CD4-positive, alpha-beta memory T cell (primary cell): Measurements from ENCODE around the gene IL37. TPM values are rescaled to one million over a fixed set of nuclear protein-coding genes. Genes with fewer than 3 reads are reported as not detected.

Source experiments
- CTCF ChIA-PET: fragments of 350-600 bp; sonication (Branson Sonifier 250); formaldehyde crosslinking; loops from one replicate; lab custom pipeline; 2021; ENCODE audit warnings: inconsistent platforms; ENCODE audit not compliant: partially characterized antibody; lab: Charles Lee
- POLR2A ChIA-PET: fragments of 350-600 bp; sonication (Branson Sonifier 250); formaldehyde crosslinking; loops from one replicate; lab custom pipeline; 2021; ENCODE audit not compliant: partially characterized antibody; lab: Charles Lee
- DNase-seq, 5 donors: peaks; one replicate each; pipeline versions ENCODE4 v3.0.0 to v3.0.0-alpha.2; 2020 to 2022; ENCODE audit warnings: mixed read lengths in 1 of 5
- H3K27ac ChIP-seq: one replicate; pipeline ENCODE4 v1.7.0; 2013; ENCODE audit warnings: low read depth, low read length
- H3K27me3 ChIP-seq: 2 replicates; pipeline ENCODE4 v1.7.0; 2013; ENCODE audit warnings: mild to moderate bottlenecking, low read length, moderate library complexity; ENCODE audit not compliant: insufficient read depth
- H3K36me3 ChIP-seq: 2 replicates; pipeline ENCODE4 v1.7.0; 2013; ENCODE audit warnings: mild to moderate bottlenecking, low read length, moderate library complexity; ENCODE audit not compliant: insufficient read depth
- H3K4me1 ChIP-seq: 2 replicates; pipeline ENCODE4 v1.7.0; 2013; ENCODE audit warnings: mild to moderate bottlenecking, low read length, moderate library complexity; ENCODE audit not compliant: insufficient read depth
- H3K4me3 ChIP-seq, 2 donors: one replicate each; pipeline ENCODE4 v1.7.0; 2013; ENCODE audit warnings: low read length in 2 of 2, mild to moderate bottlenecking in 1 of 2
- H3K9me3 ChIP-seq, 2 donors: one replicate each; pipeline ENCODE4 v1.7.0; 2013; ENCODE audit warnings: low read length in 2 of 2, control low read depth in 1 of 2; ENCODE audit not compliant: control insufficient read depth in 1 of 2
- H3K27ac Mint-ChIP-seq, 7 donors: one replicate each; pipeline ENCODE4 v1.8.0; 2020 to 2021; ENCODE audit warnings: mixed read lengths in 7 of 7, mild to moderate bottlenecking in 6 of 7, inconsistent platforms in 3 of 7, moderate library complexity in 3 of 7
- H3K27me3 Mint-ChIP-seq, 2 donors: one replicate each; pipeline ENCODE4 v1.8.0; 2020 to 2021; ENCODE audit warnings: mixed read lengths in 2 of 2
- H3K36me3 Mint-ChIP-seq, 2 donors: one replicate each; pipeline ENCODE4 v1.8.0; 2020 to 2021; ENCODE audit warnings: mixed read lengths in 2 of 2, inconsistent platforms in 1 of 2, mild to moderate bottlenecking in 1 of 2
- H3K4me1 Mint-ChIP-seq, 4 donors: one replicate each; pipeline ENCODE4 v1.8.0; 2020 to 2021; ENCODE audit warnings: mixed read lengths in 4 of 4, mild to moderate bottlenecking in 1 of 4
- H3K4me3 Mint-ChIP-seq, 8 donors: one replicate each; pipeline ENCODE4 v1.8.0; 2020 to 2021; ENCODE audit warnings: mixed read lengths in 8 of 8, mild to moderate bottlenecking in 7 of 8, moderate library complexity in 6 of 8, inconsistent platforms in 3 of 8
- H3K9me3 Mint-ChIP-seq, 8 donors: one replicate each; pipeline ENCODE4 v1.8.0; 2020 to 2021; ENCODE audit warnings: mixed read lengths in 8 of 8, mild to moderate bottlenecking in 5 of 8, inconsistent platforms in 3 of 8, moderate library complexity in 1 of 8
- intact Hi-C: fragments of 100-400 bp; cut with micrococcal nuclease; formaldehyde crosslinking; loops from one replicate; pipeline ENCODE4 v1.15.1; 2023
- polyA plus RNA-seq, 2 donors: library from polyadenylated mRNA; unstranded; fragments of 300-500 nt; fragmentation: Illumina TruSeq; gene quantifications; one replicate each; pipeline ENCODE4 v1.2.3, GENCODE V29; 2021
- total RNA-seq, 2 experiments: library from RNA; stranded (reverse); gene quantifications; one replicate each; pipeline ENCODE4 v1.2.3, GENCODE V29; 2021

The IL37 gene
- total and polyA plus RNA-seq, 4 experiments from 2014 or later, result not detected

- CTCF ChIA-PET, result interaction anchor here (0.7 to 2.1 kb wide), 5 partner anchors 9 to 211 kb away, joined by 3 to 12 read pairs (median 3); partner anchors contain the start of gene IL36B
- H3K36me3 Mint-ChIP-seq, result no peaks in the 10 kb centered on the region
These were observed 49.4 kb downstream of the IL37 start for GRCh38 chr2:112960230-112960825.

GRCh38 chr2:112962308-112963175 lies 51.6 kb downstream of the IL37 start:
- Histone ChIP-seq H3K27me3 (no peaks in the 10 kb centered on the region), H3K4me3 (no peak overlapping the region), H3K4me1 (no peaks in the 10 kb centered on the region), H3K27ac (no peak overlapping the region), H3K36me3 (no peaks in the 10 kb centered on the region), H3K9me3 (no peaks in the 10 kb centered on the region)
- Mint-ChIP-seq H3K4me1 (no peaks in the 10 kb centered on the region), H3K4me3 (no peak overlapping the region), H3K36me3 (no peaks in the 10 kb centered on the region), H3K9me3 (no peaks in the 10 kb centered on the region), H3K27ac (no peak overlapping the region), H3K27me3 (peaks cover 0 to 3% of the 10 kb centered on the region in 2 donors)
- DNase-seq, result no peak
- POLR2A ChIA-PET, result no interaction called here
- intact Hi-C loops, result no loop called here
- CTCF ChIA-PET, result no interaction called here

More at GRCh38 chr2:112960230-112960825, 49.4 kb downstream of the IL37 start:
- Mint-ChIP-seq H3K4me3 (no peak overlapping the region), H3K9me3 (no peaks in the 10 kb centered on the region), H3K27me3 (peaks cover 0 to 3% of the 10 kb centered on the region in 2 donors), H3K27ac (no peak overlapping the region), H3K4me1 (no peaks in the 10 kb centered on the region)
- Histone ChIP-seq H3K36me3 (no peaks in the 10 kb centered on the region), H3K9me3 (no peaks in the 10 kb centered on the region), H3K4me1 (no peaks in the 10 kb centered on the region), H3K27me3 (no peaks in the 10 kb centered on the region), H3K27ac (no peak overlapping the region), H3K4me3 (no peak overlapping the region)
- POLR2A ChIA-PET, result no interaction called here
- intact Hi-C loops, result no loop called here
- no peak for DNase-seq

- H3K27me3 ChIP-seq, result no peaks in the 10 kb centered on the region
- Mint-ChIP-seq H3K4me1 (peaks cover 4 to 12% (median 6%) of the 10 kb centered on the region in 4 donors), H3K27me3 (peaks cover 0 to 3% of the 10 kb centered on the region in 2 donors), H3K4me3 (no peak overlapping the region), H3K36me3 (no peaks in the 10 kb centered on the region), H3K27ac (no peak overlapping the region), H3K9me3 (peaks cover 0 to 6% (median 0%) of the 10 kb centered on the region in 8 donors)
- no peaks in the 10 kb centered on the region for H3K9me3 ChIP-seq
- H3K4me1 ChIP-seq, result peaks cover 8% of the 10 kb centered on the region
- no peaks in the 10 kb centered on the region for H3K36me3 ChIP-seq
- intact Hi-C loops, result no loop called here
- DNase-seq, result no peak
- ChIA-PET POLR2A (no interaction called here), CTCF (interaction anchor here (0.8 to 1.1 kb wide), 2 partner anchors 8 to 10 kb away, joined by 3 to 4 read pairs; no protein-coding TSS in a partner anchor)
- no peak overlapping the region for H3K27ac ChIP-seq
- H3K4me3 ChIP-seq, result no peak overlapping the region
These were observed 56.1 kb downstream of the IL37 start for GRCh38 chr2:112967023-112967422.

Other genes starting within 250 kb of the IL37 start
- gene NT5DC4, start 190.1 kb upstream of the IL37 start, total RNA-seq, result not detected
- not detected for gene NT5DC4, start 190.1 kb upstream of the IL37 start, polyA plus RNA-seq
- gene CKAP2L, start 146.6 kb upstream of the IL37 start, total RNA-seq, result under 1 TPM in 1 of 2 experiments, not detected in 1; 0.06 TPM
- gene CKAP2L, start 146.6 kb upstream of the IL37 start, polyA plus RNA-seq, result under 1 TPM in 1 of 2 donors, not detected in 1; 0.21 TPM
- gene IL1A, start 126.7 kb upstream of the IL37 start, total RNA-seq, result under 1 TPM in 1 of 2 experiments, not detected in 1; 0.15 TPM
- not detected for gene IL1A, start 126.7 kb upstream of the IL37 start, polyA plus RNA-seq
- gene IL1B, start 74.4 kb upstream of the IL37 start, total RNA-seq, result 1 to 10 TPM in 1 of 2 experiments, under 1 TPM in 1; 0.81 to 1.3 TPM
- not detected for gene IL1B, start 74.4 kb upstream of the IL37 start, polyA plus RNA-seq
- gene IL36G, start 66.8 kb downstream of the IL37 start, total RNA-seq, result not detected
- gene IL36G, start 66.8 kb downstream of the IL37 start, polyA plus RNA-seq, result not detected
- gene IL36A, start 94.3 kb downstream of the IL37 start, total RNA-seq, result not detected
- under 1 TPM in 1 of 2 donors, not detected in 1; 0.56 TPM for gene IL36A, start 94.3 kb downstream of the IL37 start, polyA plus RNA-seq
- not detected for gene IL36B, start 141.7 kb downstream of the IL37 start, total RNA-seq
- not detected for gene IL36B, start 141.7 kb downstream of the IL37 start, polyA plus RNA-seq
- not detected for gene IL36RN, start 148.0 kb downstream of the IL37 start, total RNA-seq
- gene IL36RN, start 148.0 kb downstream of the IL37 start, polyA plus RNA-seq, result not detected
- gene IL1F10, start 156.8 kb downstream of the IL37 start, total RNA-seq, result not detected
- gene IL1F10, start 156.8 kb downstream of the IL37 start, polyA plus RNA-seq, result not detected
- gene IL1RN, start 216.4 kb downstream of the IL37 start, total RNA-seq, result 1 to 10 TPM; 2.4 TPM
- gene IL1RN, start 216.4 kb downstream of the IL37 start, polyA plus RNA-seq, result not detected